HCT116 (cell line): ENCODE data around the gene PRKACA. TPM values are rescaled to one million over a fixed set of nuclear protein-coding genes. Genes with fewer than 3 reads are reported as not detected.

Experiments used
- ATAC-seq: fragments of 200-7000 bp; cut with Tn5 transposase; 2 replicates; pipeline ENCODE4 v1.9.1; 2020; ENCODE audit warnings: mild to moderate bottlenecking, moderate library complexity
- BruUV-seq: library from RNA; stranded (reverse); fragments of 400-500 nt; replicated peaks from 2 replicates; lab custom pipeline; 2021; lab: Mats Ljungman, UMichigan
- CTCF ChIA-PET: fragments of 300-600 bp; sonication (Branson Sonifier 250); formaldehyde crosslinking; loops from one replicate; lab custom pipeline; 2021; ENCODE audit warnings: antibody characterized with exemption; lab: Charles Lee
- POLR2A ChIA-PET: fragments of 300-600, 350-600 bp; sonication (Branson Sonifier 250); formaldehyde crosslinking; loops from one replicate; lab custom pipeline; 2021; ENCODE audit warnings: antibody characterized with exemption; lab: Charles Lee
- RAD21 ChIA-PET, 2 experiments: fragments of 300-600 bp; sonication (Branson Sonifier 250); formaldehyde crosslinking; loops; one replicate each; lab custom pipeline; 2023; ENCODE audit warnings: low total read pairs in 2 of 2; ENCODE audit not compliant: uncharacterized antibody in 2 of 2, unreplicated experiment in 2 of 2, low non-redundant PET in 1 of 2; lab: Charles Lee
- DNase-seq: peaks from one replicate; pipeline ENCODE4 v3.0.0-alpha.2; 2010; ENCODE audit warnings: low read depth, low spot score
- H2AFZ ChIP-seq: fragments of 200-600 bp; shearing (Covaris generic), sonication (generic); 2 replicates; pipeline ENCODE4 v1.6.1; 2017; ENCODE audit warnings: low read depth, mixed run types, mixed read lengths, antibody characterized with exemption, low read length; ENCODE audit not compliant: poor library complexity, severe bottlenecking
- H3K27ac ChIP-seq: 2 replicates; pipeline ENCODE4 v1.5.1; 2012; ENCODE audit warnings: low read depth, low read length
- H3K27me3 ChIP-seq: fragments of 200-600 bp; sonication (generic); 2 replicates; pipeline ENCODE4 v1.6.1; 2016; ENCODE audit warnings: mixed run types, low read length, mixed read lengths; ENCODE audit not compliant: insufficient read depth
- H3K36me3 ChIP-seq, 2 experiments: fragments of 200-500 bp in 1 of 2; fragments of 200-600 bp in 1 of 2; sonication (Bioruptor generic) in 1 of 2; sonication (generic) in 1 of 2; 2 replicates each; pipeline versions ENCODE4 v1.5.1 to v1.6.1; 2014 to 2016; ENCODE audit warnings: low read length in 2 of 2, inconsistent platforms in 1 of 2, mixed read lengths in 1 of 2, mixed run types in 1 of 2; ENCODE audit not compliant: insufficient read depth in 2 of 2, control insufficient read depth in 1 of 2
- H3K4me1 ChIP-seq, 2 experiments: fragments of 200-600 bp in 1 of 2; sonication (generic) in 1 of 2; 2 replicates each; pipeline versions ENCODE4 v1.5.1 to v1.6.1; 2012 to 2017; ENCODE audit warnings: low read length in 2 of 2, inconsistent platforms in 1 of 2, mild to moderate bottlenecking in 1 of 2, mixed read lengths in 1 of 2, mixed run types in 1 of 2, moderate library complexity in 1 of 2; ENCODE audit not compliant: insufficient read depth in 2 of 2, control insufficient read depth in 1 of 2
- H3K4me2 ChIP-seq: fragments of 200-600 bp; sonication (generic); 2 replicates; pipeline ENCODE4 v1.6.1; 2017; ENCODE audit warnings: mixed run types, low read length, mixed read lengths
- H3K4me3 ChIP-seq, 2 experiments: fragments of 200-600 bp in 1 of 2; sonication (generic) in 1 of 2; replicated peaks in 1 of 2; 2 replicates each; pipeline ENCODE4 v1.5.1; 2011 to 2016; ENCODE audit warnings: low read length in 2 of 2, control low read depth in 1 of 2, low read depth in 1 of 2, mild to moderate bottlenecking in 1 of 2, mixed read lengths in 1 of 2, mixed run types in 1 of 2
- H3K79me2 ChIP-seq: fragments of 200-600 bp; sonication (generic); 2 replicates; pipeline ENCODE4 v1.6.1; 2017; ENCODE audit warnings: mild to moderate bottlenecking, mixed run types, low read length, moderate library complexity, mixed read lengths; ENCODE audit not compliant: insufficient read depth
- H3K9ac ChIP-seq: fragments of 200-600 bp; sonication (generic); 2 replicates; pipeline ENCODE4 v1.6.1; 2016; ENCODE audit warnings: low read length, mixed read lengths
- H3K9me2 ChIP-seq: fragments of 200-600 bp; sonication (generic), shearing (Covaris generic); 2 replicates; pipeline ENCODE4 v1.6.1; 2017; ENCODE audit warnings: mixed run types, mild to moderate bottlenecking, moderate library complexity; ENCODE audit not compliant: insufficient read depth
- H3K9me3 ChIP-seq, 2 experiments: fragments of 200-500 bp in 1 of 2; fragments of 200-600 bp in 1 of 2; sonication (Bioruptor generic) in 1 of 2; sonication (generic) in 1 of 2; 2 replicates each; pipeline ENCODE4 v1.6.1; 2014 to 2017; ENCODE audit warnings: low read length in 2 of 2, mixed read lengths in 2 of 2, inconsistent platforms in 1 of 2, low read depth in 1 of 2, mild to moderate bottlenecking in 1 of 2, mixed run types in 1 of 2, moderate library complexity in 1 of 2; ENCODE audit not compliant: control insufficient read depth in 1 of 2, insufficient read depth in 1 of 2
- H4K20me1 ChIP-seq: fragments of 200-600 bp; sonication (generic), shearing (Covaris generic); 2 replicates; pipeline ENCODE4 v1.6.1; 2017; ENCODE audit warnings: mixed run types, mild to moderate bottlenecking, moderate library complexity; ENCODE audit not compliant: insufficient read depth
- RAD21 ChIP-seq: IDR thresholded peaks from 2 replicates; pipeline ENCODE4 v1.6.1; 2012; ENCODE audit warnings: low read depth, mild to moderate bottlenecking
- SRF ChIP-seq: IDR thresholded peaks from 2 replicates; pipeline ENCODE4 v1.6.1; 2012; ENCODE audit warnings: low read depth
- YY1 ChIP-seq: IDR thresholded peaks from 2 replicates; pipeline ENCODE4 v1.6.1; 2011; ENCODE audit warnings: low read length, low read depth, moderate library complexity, mild to moderate bottlenecking; ENCODE audit not compliant: insufficient replicate concordance; ENCODE audit errors: extremely low read depth
- intact Hi-C: fragments of 100-400 bp; cut with micrococcal nuclease; formaldehyde crosslinking; loops from 2 replicates; pipeline ENCODE4 v1.10.0; 2022
- total RNA-seq: library from RNA; stranded (reverse); gene quantifications from one replicate; pipeline ENCODE4 v1.2.1, GENCODE V29; 2021; ENCODE audit not compliant: unreplicated experiment
- TF ChIP-seq, protein P1 (sequence below): IDR thresholded peaks from 2 replicates; pipeline ENCODE4 v1.6.1; 2012
- TF ChIP-seq, protein P2 (sequence below), 3 experiments: fragments of 200-600 bp in 1 of 3; sonication (generic) in 1 of 3; IDR thresholded peaks in 2 of 3; conservative IDR thresholded peaks in 1 of 3; 2 replicates each; pipeline ENCODE4 v1.5.1; 2012 to 2017; ENCODE audit warnings: low read depth in 2 of 3, low read length in 2 of 3, antibody characterized with exemption in 1 of 3, borderline replicate concordance in 1 of 3, control low read depth in 1 of 3, mild to moderate bottlenecking in 1 of 3, mixed read lengths in 1 of 3, mixed run types in 1 of 3, moderate library complexity in 1 of 3; ENCODE audit not compliant: insufficient read depth in 1 of 3

The PRKACA gene
- total RNA-seq, 1 experiment from 2014 or later: 95.7 TPM

DNA sequence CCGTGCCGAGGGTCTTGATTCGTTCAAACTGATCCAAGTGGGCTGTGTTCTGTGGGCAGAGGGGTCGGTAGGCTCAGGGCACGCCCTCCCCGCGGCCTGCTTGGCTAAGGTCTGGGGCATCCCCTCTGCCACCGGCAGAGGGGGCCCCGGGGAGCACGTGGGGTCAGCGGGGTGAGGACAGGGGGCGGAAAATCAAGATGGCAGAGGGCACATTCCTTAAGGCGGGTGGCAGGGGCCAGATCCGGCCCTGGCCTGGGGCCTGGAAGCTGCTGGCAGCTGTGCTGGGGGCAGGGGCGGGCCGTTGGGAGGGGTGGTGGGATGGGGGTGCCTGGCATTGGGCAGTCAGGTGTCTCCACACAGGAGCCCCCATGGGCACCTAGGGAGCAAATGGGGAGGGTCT is 10.7 kb downstream of the PRKACA start:
- H3K4me1 ChIP-seq: 0 out of 4 replicates have a peak, but pooled peaks cover 0 to 4% of the 10 kb centered on the region in 2 experiments
- no peak for ATAC-seq
- no peak for DNase-seq
- intact Hi-C loops: no loop called here
- no peak overlapping the region for H3K9ac ChIP-seq
- no peak overlapping the region for H3K27ac ChIP-seq
- peaks cover 2 to 5% of the 10 kb centered on the region in 2 experiments; a peak in 3 of 4 replicates for H3K36me3 ChIP-seq
- H3K4me2 ChIP-seq: no peak overlapping the region
- POLR2A ChIA-PET: no interaction called here
- CTCF ChIA-PET: no interaction called here
- RAD21 ChIA-PET: no interaction called here
- no peak overlapping the region for H3K4me3 ChIP-seq
- no TSS peak for BruUV-seq
- TF ChIP-seq, protein P1, sequence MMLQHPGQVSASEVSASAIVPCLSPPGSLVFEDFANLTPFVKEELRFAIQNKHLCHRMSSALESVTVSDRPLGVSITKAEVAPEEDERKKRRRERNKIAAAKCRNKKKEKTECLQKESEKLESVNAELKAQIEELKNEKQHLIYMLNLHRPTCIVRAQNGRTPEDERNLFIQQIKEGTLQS: no peak
- H4K20me1 ChIP-seq: no peaks in the 10 kb centered on the region
- no peaks in the 10 kb centered on the region for H3K9me2 ChIP-seq
- no peaks in the 10 kb centered on the region; the same call in 1 of the 2 replicates for H3K79me2 ChIP-seq
- H2AFZ ChIP-seq: no peak overlapping the region
- H3K27me3 ChIP-seq: no peaks in the 10 kb centered on the region
- H3K9me3 ChIP-seq: no peaks in the 10 kb centered on the region

DNA sequence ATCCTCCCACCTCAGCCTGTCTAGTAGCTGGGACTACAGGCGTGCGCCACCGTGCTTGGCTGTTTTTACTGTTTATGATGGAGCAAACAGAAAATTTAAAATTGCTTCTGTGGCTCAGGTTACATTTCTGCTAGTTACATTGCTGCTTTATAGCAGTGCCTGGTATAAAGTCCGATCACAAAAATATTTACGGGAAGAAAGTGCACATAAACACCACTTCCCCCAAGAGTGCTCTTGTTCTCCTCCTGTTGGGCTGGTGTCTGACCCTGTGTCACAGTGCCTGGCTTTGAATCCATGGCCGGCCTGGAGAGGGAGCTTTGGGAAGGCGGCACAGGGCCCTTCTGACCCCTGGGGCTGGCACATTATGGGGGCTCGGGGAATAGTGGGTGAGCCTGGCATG is 11.9 kb downstream of the PRKACA start:
- H4K20me1 ChIP-seq: no peaks in the 10 kb centered on the region
- ChIA-PET CTCF (no interaction called here), RAD21 (no interaction called here)
- H2AFZ ChIP-seq: no peak overlapping the region
- no peaks in the 10 kb centered on the region for H3K9me2 ChIP-seq
- intact Hi-C loops: no loop called here
- 0 out of 4 replicates have a peak, but pooled peaks cover 0 to 4% of the 10 kb centered on the region in 2 experiments for H3K4me1 ChIP-seq
- no peak overlapping the region for H3K9ac ChIP-seq
- no peak overlapping the region for H3K27ac ChIP-seq
- no peaks in the 10 kb centered on the region for H3K79me2 ChIP-seq
- H3K4me3 ChIP-seq: no peak overlapping the region
- ATAC-seq: no peak
- no peaks in the 10 kb centered on the region for H3K9me3 ChIP-seq
- H3K27me3 ChIP-seq: no peaks in the 10 kb centered on the region
- peaks cover 2 to 10% of the 10 kb centered on the region in 2 experiments; a peak in 3 of 4 replicates for H3K36me3 ChIP-seq
- H3K4me2 ChIP-seq: no peak overlapping the region
- TF ChIP-seq, protein P2, sequence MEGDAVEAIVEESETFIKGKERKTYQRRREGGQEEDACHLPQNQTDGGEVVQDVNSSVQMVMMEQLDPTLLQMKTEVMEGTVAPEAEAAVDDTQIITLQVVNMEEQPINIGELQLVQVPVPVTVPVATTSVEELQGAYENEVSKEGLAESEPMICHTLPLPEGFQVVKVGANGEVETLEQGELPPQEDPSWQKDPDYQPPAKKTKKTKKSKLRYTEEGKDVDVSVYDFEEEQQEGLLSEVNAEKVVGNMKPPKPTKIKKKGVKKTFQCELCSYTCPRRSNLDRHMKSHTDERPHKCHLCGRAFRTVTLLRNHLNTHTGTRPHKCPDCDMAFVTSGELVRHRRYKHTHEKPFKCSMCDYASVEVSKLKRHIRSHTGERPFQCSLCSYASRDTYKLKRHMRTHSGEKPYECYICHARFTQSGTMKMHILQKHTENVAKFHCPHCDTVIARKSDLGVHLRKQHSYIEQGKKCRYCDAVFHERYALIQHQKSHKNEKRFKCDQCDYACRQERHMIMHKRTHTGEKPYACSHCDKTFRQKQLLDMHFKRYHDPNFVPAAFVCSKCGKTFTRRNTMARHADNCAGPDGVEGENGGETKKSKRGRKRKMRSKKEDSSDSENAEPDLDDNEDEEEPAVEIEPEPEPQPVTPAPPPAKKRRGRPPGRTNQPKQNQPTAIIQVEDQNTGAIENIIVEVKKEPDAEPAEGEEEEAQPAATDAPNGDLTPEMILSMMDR (IDR thresholded peaks at IDR 0.05 in 2 of 3, conservative IDR thresholded peaks at IDR 0.05 in 1 of 3; ENCODE audit: borderline replicate concordance in 1 of 3, insufficient read depth in 1 of 3, low read depth in 2 of 3, low read length in 2 of 3): no peak
- TF ChIP-seq YY1: no peak
- TF ChIP-seq RAD21: no peak
- TF ChIP-seq SRF: no peak
- TF ChIP-seq, all 23 proteins: peak for 0
- POLR2A ChIA-PET: no interaction called here
- BruUV-seq: no TSS peak
- DNase-seq: no peak
